ENCODE data around the gene LDLRAD3.

LDLRAD3 gene

GRCh38 chr11:35935390-35935789 is 8.5 kb upstream of the LDLRAD3 start:
- TF ChIP-seq CTCF (IDR thresholded peaks at IDR 0.05; ENCODE audit: low read depth, low read length) = no peak
- no peak for DNase-seq (ENCODE audit: extremely low read depth, low read depth)

GRCh38 chr11:35937111-35937510 is 6.8 kb upstream of the LDLRAD3 start:
- TF ChIP-seq CTCF (IDR thresholded peaks at IDR 0.05; ENCODE audit: low read depth, low read length) = no peak
- DNase-seq (ENCODE audit: extremely low read depth, low read depth) = no peak

- DNase-seq (ENCODE audit: extremely low read depth, low read depth) = no peak
- no peak for TF ChIP-seq CTCF (IDR thresholded peaks at IDR 0.05; ENCODE audit: low read depth, low read length)
Observed at GRCh38 chr11:35937700-35938099, 6.2 kb upstream of the LDLRAD3 start.

- TF ChIP-seq CTCF (IDR thresholded peaks at IDR 0.05; ENCODE audit: low read depth, low read length) = no peak
- no peak for DNase-seq (ENCODE audit: extremely low read depth, low read depth)
Observed at GRCh38 chr11:35938231-35938630, 5.6 kb upstream of the LDLRAD3 start.

- no peak for DNase-seq (ENCODE audit: extremely low read depth, low read depth)
- TF ChIP-seq CTCF (IDR thresholded peaks at IDR 0.05; ENCODE audit: low read depth, low read length) = no peak
Observed at GRCh38 chr11:35943309-35943708, 553 bp upstream of the LDLRAD3 start.

GRCh38 chr11:35944503-35945136 is 758 bp downstream of the LDLRAD3 start:
- DNase-seq (ENCODE audit: extremely low read depth, low read depth) = no peak
- no peak for TF ChIP-seq CTCF (IDR thresholded peaks at IDR 0.05; ENCODE audit: low read depth, low read length)

- DNase-seq (ENCODE audit: extremely low read depth, low read depth) = no peak
- no peak for TF ChIP-seq CTCF (IDR thresholded peaks at IDR 0.05; ENCODE audit: low read depth, low read length)
Observed at GRCh38 chr11:35945137-35945518, 1.3 kb downstream of the LDLRAD3 start.
